H4 (cell line): ENCODE results near the gene KXD1. TPM values are rescaled to one million over a fixed set of nuclear protein-coding genes. Genes with fewer than 3 reads are reported as not detected.

ENCODE experiments used
- DNase-seq: peaks from one replicate; pipeline ENCODE4 v3.0.0-alpha.2; 2015; ENCODE audit warnings: low spot score
- total RNA-seq: library from RNA; depleted of rRNA; stranded (reverse); fragments of >200 nt; shearing (Covaris generic); gene quantifications from 2 replicates; pipeline ENCODE4 v1.2.3, GENCODE V29; 2014; rRNA removed

KXD1 gene
- total RNA-seq, 1 experiment from 2014 or later, result 139 TPM

GRCh38 chr19:18613589-18614234 lies 56.0 kb downstream of the KXD1 start:
- DNase-seq, result no peak

DNA sequence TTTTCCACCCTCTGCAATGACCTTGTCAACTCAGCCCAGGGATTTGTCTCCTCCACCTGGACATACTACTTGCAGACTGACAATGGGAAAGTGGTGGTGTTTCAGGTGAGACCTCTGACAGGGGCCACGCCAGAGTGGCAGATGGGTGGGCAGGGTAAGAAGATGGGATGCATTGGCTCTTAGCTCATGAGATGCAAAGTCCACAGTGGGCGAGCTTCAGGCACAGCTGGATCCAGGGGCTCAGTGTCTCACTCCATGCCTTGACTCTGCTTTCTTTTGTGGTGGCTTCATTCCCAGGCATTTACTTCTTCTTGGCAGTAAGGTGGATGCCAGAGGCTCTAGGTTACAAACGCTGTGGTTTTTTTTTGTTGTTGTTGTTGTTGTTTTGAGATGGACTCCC lies 58.4 kb downstream of the KXD1 start:
- DNase-seq, result no peak

GRCh38 chr19:18617562-18617961 lies 59.9 kb downstream of the KXD1 start:
- DNase-seq, result no peak

GRCh38 chr19:18618236-18618635 lies 60.6 kb downstream of the KXD1 start:
- DNase-seq, result no peak

Other genes with a start within 250 kb of the KXD1 start
- gene LSM4, start 234.8 kb upstream of the KXD1 start, total RNA-seq, result 349 and 397 TPM in 2 replicates
- 2.9 and 12.1 TPM in 2 replicates for gene PGPEP1, start 217.3 kb upstream of the KXD1 start, total RNA-seq
- gene GDF15, start 171.7 kb upstream of the KXD1 start, total RNA-seq, result 376 and 378 TPM in 2 replicates
- 0.06 and 0.35 TPM in 2 replicates for gene LRRC25, start 160.2 kb upstream of the KXD1 start, total RNA-seq
- gene SSBP4, start 138.5 kb upstream of the KXD1 start, total RNA-seq, result 44.6 and 60.9 TPM in 2 replicates
- 0.33 and 0.45 TPM in 2 replicates for gene ISYNA1, start 119.7 kb upstream of the KXD1 start, total RNA-seq
- 4.9 and 5.8 TPM in 2 replicates for gene ELL, start 35.8 kb upstream of the KXD1 start, total RNA-seq
- gene FKBP8, start 14.3 kb upstream of the KXD1 start, total RNA-seq, result 145 and 185 TPM in 2 replicates
- gene UBA52, start 14.0 kb downstream of the KXD1 start, total RNA-seq, result 2,104 and 2,108 TPM in 2 replicates
- gene REX1BD, start 30.9 kb downstream of the KXD1 start, total RNA-seq, result 107 and 159 TPM in 2 replicates
- 19.4 and 35.4 TPM in 2 replicates for gene CRLF1, start 48.9 kb downstream of the KXD1 start, total RNA-seq
- 1.2 and 3.2 TPM in 2 replicates for gene TMEM59L, start 55.0 kb downstream of the KXD1 start, total RNA-seq
- 2.3 and 5.7 TPM in 2 replicates for gene KLHL26, start 79.2 kb downstream of the KXD1 start, total RNA-seq
- 2.3 and 2.6 TPM in 2 replicates for gene CRTC1, start 125.8 kb downstream of the KXD1 start, total RNA-seq
- 0.08 TPM in 1 of 2 replicates, not detected in the other for gene COMP, start 233.4 kb downstream of the KXD1 start, total RNA-seq